ENCODE data around the gene NHP2.

GRCh38 chr5:178180141-178180863, 26.6 kb upstream of the NHP2 start:
- TF ChIP-seq POLR2A (IDR thresholded peaks at IDR 0.05; ENCODE audit: low read depth, low read length): no peak
- TF ChIP-seq TAF1 (IDR thresholded peaks at IDR 0.05; ENCODE audit: low read depth, low read length): no peak
- no peak for TF ChIP-seq POLR2AphosphoS5 (IDR thresholded peaks at IDR 0.05; ENCODE audit: low read depth, low read length)
